GM18505 (cell line): ENCODE results near the gene RUBCN.
A peak's percentile ranks its signal among the peaks of the same experiment; 100 is the strongest.
"Not testable (repeated sequence)": the region's sequence is repeated elsewhere in the genome, so short reads cannot be mapped to it uniquely, and the experiment has no call there.

Source experiments
- ATAC-seq: cut with Tn5 transposase; IDR thresholded peaks from one replicate; pipeline ENCODE4 v1.9.1; 2021; ENCODE audit not compliant: unreplicated experiment

The RUBCN gene

DNA sequence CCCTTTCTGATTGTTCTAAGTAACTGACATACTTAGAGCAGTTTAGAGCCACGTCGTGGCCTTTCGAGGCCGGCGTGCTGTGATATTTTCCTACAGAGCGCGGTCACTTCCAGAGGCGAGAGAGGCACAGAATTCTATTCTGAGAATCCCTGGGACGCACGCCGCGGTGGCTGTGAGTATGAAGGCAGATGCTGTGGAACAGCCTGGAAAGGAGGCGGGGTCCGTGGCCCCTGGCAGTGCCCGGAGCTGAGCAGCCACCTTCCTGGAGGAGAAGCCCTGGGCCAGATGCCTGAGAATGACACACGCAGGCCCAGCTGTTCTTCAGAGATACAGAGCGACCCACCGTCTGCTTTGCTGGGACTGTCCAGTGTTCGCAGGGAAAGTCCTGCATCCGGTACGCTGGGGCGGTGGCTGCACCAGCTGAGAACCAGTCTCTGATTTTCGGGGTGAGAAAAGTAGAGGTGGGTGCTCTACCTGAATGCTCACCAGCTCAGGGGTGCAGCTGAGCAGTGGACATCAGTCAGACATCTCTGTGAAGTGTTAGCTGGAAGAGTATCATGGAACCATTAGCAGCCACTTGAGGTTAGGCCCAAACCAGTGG, 75.4 kb downstream of the RUBCN start:
- not testable (repeated sequence) for ATAC-seq

DNA sequence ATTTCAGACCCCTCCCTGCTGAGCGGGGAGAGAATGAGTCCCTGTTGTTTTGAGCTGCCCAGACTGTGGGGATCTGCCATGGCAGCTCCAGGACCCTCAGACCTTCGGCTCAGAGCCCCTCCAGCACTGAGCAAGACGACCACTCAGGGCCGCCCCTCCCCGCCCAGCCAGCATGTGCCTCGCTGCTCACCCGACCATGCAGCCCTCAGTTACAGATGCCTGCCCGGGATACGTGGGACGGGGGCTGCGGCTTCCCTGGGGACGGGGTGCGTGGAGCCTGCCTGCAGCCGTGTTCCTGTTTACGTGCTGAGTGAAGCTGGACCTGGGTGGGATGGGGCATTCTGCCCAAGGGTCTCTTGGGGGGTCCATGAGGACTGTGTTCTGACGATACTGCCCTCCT, 77.0 kb downstream of the RUBCN start:
- not testable (repeated sequence) for ATAC-seq

DNA sequence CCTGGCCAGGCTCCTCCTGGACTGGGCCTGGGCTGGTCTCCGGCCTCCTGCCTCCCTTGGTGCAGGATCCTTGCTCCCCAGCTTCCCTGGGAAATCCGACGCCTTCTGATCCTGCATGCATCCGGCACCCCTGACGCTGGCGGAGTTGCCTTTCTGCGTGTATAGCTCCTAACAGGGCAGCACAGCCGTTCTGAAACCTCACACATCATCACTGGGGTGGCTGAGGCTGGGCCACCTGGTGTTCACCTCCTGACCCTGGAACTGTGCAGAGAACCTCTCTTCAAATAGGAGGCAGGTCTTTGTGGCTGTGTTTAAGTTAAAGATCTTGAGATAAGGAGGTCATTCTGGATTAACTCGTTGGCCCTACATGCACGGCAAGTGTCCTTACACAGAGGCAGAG, 77.6 kb downstream of the RUBCN start:
- ATAC-seq: not testable (repeated sequence)

DNA sequence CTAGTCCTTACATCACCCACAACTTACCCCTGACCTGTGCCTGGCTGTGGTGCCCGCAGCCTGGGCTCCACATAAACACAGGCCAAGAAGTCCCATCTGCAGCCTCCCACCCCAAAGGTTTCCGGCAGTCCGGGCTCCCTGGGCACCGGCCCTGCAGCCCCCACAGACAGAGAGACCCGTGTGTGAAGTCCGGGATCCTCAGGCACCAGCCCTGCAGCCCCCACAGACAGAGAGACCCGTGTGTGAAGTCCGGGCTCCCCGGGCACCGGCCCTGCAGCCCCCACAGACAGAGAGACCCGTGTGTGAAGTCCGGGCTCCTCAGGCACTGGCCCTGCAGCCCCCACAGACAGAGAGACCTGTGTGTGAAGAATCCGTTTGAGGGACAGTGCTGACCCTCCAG, 78.0 kb downstream of the RUBCN start:
- not testable (repeated sequence) for ATAC-seq

- ATAC-seq: not testable (repeated sequence)
Observed at GRCh38 chr3:197657541-197658292, 79.0 kb downstream of the RUBCN start.

DNA sequence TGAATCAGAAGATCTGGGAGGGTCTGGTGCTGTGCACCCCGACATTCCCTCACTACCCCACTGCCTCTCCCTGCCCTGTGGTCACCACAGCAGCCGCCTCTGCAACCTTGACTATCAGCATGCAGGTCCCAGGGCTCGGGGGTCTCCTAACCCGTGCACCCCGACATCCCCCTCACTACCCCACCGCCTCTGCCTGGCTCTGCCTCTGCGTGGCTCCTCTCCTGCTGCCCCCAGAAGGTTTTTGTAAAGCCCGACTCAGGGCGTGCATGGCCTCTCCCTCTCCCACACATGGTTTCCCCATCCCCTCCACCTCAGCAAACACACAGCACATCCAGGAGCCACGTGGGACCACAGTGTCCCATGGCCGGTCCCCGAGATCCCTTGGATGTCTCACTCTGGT, 79.7 kb downstream of the RUBCN start:
- ATAC-seq: not testable (repeated sequence)

DNA sequence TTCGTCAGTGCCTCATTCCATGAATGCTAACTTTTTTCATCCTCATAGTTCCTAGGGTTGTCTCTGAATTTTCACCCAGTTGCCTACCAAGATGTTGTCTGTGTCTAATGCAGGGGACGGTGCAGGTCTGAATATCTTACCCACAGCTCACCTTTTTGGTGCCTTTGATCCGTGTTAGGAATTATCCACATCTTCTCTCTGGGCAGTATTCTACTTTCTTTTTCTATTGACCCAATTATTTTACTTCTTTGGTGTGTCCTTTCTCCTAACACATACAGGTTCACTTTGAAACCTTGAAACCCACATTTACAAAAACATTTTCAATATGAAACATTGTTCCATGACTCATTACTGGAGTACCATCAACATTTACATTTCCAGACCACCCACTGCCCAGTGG, 80.6 kb downstream of the RUBCN start:
- ATAC-seq: not testable (repeated sequence)

DNA sequence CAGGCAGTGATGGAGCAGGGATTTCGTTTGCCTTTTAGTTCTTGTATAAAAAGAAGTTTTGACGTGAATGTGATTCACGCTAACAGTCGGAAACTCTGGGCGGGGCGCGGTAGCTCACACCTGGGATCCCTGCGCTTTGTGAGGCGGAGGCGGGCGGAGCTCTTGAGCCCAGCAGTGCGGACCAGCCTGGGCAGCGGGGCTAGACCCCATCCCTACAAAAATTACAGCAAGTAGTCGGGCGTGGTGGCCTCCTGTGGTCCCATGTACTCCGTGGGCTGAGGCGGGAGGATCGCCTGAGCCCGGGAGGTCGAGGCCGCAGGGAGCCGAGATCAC, 81.7 kb downstream of the RUBCN start:
- ATAC-seq: peak; percentile 20

- peak; percentile 87 for ATAC-seq
Observed at GRCh38 chr3:197654090-197654997, 82.4 kb downstream of the RUBCN start.

DNA sequence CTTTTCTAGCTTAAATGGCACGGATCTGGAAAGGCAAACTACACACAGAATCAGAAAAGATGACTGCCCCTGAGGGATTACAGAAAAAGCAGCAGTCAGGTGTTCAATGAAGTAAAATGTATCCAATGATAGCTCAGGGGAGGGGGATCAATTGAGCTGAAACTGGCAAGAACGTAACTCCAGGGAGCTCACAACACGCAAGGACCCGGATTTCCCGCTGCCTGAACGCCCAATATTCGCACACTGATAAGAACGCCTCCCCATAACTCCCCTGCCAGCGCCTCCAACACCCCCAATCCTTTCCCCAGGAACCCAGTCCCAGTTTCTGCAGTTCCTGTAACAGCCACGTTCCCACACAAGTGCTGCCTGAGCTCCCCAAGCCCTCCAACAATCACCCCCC, 83.8 kb downstream of the RUBCN start:
- ATAC-seq: not testable (repeated sequence)

DNA sequence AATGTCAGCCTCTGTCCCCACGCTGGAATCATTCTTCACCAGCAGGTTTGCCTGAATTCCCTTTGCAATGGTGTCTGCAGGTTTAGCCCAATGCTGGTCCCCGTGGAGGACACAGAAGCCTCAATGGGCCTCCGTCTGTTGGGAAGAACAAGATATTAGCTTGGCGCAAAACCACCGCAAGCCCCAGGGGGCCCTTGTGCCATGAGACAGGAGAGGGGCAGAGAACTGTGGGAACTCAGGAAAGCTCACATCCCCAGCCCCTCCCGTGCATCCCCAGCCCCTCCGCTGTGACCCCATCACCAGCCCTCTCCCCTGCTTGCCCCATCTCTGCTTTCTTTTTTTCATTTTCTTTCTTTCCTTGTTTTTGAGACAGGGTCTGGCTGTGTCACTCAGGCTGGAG, 89.1 kb downstream of the RUBCN start:
- ATAC-seq: not testable (repeated sequence)

DNA sequence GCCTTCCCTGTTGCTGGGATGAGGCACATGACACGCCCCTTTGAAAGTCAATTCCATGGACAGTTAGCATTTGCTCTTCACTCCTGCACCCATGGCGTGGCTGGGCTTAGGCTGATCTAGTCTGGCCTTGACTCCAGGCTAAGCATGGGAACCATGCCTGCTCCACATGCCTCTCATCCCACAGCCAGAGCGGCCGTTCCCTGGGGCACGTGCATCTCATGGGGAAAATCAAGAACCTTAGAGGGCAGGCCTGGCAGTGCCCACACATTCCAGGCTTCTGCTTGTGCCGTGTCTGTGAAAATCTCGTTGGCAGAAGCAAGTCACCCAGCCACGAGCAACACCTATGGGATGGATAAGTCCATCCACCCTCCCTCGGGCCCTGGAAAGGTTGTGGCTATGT, 89.5 kb downstream of the RUBCN start:
- ATAC-seq: not testable (repeated sequence)

DNA sequence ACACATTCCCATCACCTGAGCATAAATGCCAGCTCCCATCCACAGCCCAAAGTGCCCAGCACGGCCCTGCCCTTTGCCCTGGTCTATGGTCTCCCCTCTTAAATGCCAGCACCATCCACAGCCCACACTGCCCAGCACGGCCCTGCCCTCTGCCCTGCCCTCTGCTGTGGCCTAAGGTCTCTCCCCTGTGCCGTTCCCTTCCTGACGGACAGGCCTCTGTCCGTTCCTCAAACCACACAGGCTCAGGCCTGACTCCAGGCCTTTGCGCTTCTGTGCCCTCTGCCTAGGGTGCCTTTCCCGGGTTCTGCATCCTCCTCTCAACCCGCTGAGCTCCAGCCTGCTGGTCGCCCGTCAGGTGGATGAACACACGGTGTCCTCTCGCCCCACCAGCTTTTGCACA, 90.4 kb downstream of the RUBCN start:
- ATAC-seq: not testable (repeated sequence)

- ATAC-seq: not testable (repeated sequence)
Observed at GRCh38 chr3:197637556-197637955, 99.1 kb downstream of the RUBCN start.

GRCh38 chr3:197631989-197632388, 104.7 kb downstream of the RUBCN start:
- not testable (repeated sequence) for ATAC-seq

GRCh38 chr3:197630766-197631165, 105.9 kb downstream of the RUBCN start:
- not testable (repeated sequence) for ATAC-seq

DNA sequence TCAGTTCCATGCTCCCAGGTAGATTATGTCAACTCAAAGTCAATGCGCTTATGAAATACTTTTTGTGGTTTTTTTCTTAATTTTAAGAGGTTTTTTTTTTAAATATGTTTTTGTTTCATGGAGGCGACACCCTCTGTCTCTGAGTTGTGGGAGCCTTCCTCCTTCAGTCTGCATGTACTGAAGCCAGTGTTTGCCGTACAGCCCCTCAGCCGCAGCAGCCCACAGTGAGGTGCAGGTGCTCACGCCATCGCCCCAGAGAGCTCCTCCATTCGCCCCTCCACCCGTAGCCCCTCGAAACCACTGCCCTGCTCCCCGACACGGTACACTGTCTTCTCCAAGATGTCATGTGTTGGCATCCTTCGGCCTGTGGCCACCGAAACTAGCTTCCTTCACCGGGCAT, 107.4 kb downstream of the RUBCN start:
- ATAC-seq: not testable (repeated sequence)
